Stimulated activated CD8-positive, alpha-beta memory T cell treated with anti-CD3 and anti-CD28 coated beads, Interleukin-7, amount 100 ng/mL, for 48 hours (primary cell): ENCODE data around the gene SWAP70.
"Not testable (repeated sequence)": the region's sequence is repeated elsewhere in the genome, so short reads cannot be mapped to it uniquely, and the experiment has no call there.

ENCODE experiments used
- DNase-seq, 2 donors: peaks; one replicate each; pipeline ENCODE4 v3.0.0-alpha.2; 2020; ENCODE audit warnings: low read depth in 1 of 2; ENCODE audit errors: extremely low read depth in 1 of 2

Gene SWAP70

DNA sequence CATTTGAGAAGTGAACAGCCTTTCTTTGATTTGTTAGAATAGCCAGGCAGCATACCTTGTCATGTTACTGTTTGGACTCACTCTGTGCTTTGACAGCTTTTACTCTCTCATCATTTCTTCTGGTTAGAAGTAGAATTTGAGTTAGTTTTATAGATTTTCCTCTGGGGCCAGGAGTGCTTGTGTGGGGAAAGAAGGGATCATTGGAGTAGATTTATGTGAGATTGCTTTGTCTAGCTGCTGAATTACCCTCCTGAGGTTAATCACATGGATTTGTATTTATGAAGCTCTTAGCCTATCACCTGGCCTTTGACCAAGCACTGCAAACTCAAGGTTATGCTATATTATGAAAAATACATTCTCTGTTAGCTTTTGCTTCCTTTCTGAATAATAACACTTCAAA is 54.3 kb downstream of the SWAP70 start:
- no peak for DNase-seq

DNA sequence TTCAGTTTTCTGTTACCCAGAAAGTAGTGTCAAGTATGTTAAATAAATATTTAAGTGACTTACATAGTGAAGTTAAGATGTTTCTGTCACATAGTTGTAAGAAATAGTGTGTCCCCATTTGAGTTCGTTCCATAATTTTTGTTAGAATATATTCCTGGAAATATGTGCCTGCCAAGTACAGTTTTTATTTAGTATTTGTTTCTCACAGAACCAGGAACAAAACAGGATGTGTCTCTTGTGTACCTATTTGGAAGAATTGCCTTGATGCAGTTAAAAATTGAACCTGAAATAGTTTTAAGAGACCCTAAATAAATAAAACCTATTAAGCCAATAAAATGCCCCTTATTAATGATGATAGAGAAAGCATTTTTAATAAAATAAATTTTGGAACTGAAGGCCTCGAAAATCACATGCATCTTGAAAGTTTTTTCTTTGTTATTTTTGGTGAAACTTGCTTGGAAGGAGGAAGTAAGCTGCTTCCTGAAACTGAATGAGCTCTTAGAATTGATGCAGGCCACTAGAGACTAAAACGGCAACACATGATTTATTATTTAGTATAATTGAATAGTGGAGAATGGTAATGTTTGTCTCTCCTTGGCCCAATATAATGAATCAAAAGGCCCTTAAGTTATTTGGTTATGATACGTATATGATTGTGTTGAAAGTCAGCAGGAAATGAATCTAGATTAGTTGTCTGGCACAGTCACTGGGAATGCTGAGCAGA is 55.9 kb downstream of the SWAP70 start:
- DNase-seq, result no peak

DNA sequence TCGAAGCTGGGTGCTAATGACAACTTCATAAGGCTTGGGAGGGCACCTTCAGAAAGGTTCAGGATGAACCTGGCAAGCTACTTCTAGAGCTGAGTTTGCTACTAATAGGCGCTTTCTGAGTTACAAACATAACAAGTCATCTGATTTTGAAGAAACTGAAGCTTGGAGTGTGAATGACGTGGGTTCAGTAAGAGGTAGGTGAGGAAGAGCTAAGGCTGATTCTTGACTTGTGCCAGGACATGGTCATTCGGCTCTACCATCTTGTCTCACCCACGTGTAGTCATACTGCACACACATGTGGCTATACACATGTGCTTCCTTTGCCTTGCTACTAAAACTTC is 56.4 kb downstream of the SWAP70 start:
- no peak for DNase-seq

DNA sequence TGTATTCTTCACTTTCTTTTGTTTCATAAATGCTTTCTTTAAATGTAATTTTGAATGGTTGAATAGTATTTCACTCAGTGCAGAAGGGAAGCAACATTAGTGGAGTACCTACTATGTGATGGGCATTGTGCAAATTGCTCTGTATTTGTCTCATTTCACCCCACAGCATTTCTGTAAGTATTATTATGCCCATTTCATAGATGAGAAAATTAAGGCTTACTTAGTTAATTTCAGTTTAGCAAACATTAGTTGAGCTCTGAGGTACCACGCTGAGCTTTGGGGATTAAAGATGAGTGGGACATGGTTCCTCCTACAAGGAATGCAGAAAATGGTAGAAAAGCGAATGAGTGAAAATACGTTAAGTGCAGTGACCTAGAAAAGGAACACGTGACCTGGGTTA is 58.1 kb downstream of the SWAP70 start:
- no peak for DNase-seq

DNA sequence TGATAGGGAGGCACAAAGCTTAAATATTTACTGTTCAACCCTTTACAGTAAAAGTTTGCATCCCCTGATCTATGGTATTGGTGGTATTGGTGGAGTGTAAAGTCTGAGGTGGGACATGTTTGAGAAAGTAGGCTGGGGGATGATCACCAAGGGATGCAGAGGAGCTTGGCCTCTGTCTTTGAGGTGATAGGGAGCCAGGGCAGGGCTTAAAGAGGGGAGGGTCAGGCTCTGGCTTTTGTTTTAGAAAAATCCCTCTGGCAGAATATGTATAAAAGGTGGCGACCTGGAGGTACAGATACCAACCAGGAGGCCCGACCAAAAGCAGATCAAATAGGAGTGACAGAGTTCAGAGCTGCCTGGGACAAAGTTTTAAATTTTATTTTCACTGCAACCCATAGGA is 59.0 kb downstream of the SWAP70 start:
- no peak for DNase-seq

DNA sequence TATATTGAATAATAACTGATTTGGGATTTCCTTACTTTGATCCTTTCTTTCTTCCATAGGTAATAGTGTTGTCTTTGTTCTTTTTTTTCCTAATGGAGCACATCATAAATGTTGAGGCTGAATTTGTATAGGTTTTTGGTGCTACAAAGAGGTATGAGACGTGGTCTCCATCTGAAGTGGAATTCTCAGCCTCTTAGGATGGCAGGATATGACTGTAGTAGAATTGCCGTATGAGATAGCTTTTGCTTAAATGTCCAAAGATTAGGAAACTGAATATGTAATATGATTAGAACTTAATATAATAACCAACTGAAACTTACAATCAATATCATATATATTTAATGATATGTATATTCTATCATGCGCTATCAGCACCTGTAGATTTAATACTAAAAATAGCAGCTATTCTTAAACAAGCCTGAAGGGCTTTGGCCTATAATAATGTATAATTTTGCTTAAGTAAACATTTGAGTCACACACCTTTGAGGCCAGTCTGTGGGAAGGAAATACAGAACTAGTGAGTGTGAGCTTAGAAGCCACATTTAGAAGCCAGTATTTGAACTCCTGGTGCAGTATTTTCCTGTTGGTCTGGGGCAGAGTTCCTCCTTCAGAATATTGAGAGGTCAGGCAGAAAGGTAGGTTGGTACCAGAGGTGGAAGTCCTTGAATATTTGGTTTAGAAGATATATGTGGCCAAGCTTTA is 62.6 kb downstream of the SWAP70 start:
- no peak for DNase-seq

DNA sequence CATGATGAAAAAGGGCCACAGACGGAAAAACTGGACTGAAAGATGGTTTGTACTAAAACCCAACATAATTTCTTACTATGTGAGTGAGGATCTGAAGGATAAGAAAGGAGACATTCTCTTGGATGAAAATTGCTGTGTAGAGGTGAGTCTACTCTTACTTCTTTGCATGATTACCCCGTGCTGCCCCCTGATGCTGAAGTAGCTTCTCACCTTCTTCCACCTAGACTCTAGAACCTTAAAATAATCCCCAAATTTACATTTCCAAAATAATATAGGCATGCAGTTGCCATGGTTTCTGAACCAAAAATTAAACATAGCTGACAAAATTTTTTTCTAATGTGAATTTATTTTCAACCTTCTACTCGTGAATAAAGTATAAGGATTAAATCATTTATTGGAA is 64.2 kb downstream of the SWAP70 start:
- DNase-seq, result no peak

DNA sequence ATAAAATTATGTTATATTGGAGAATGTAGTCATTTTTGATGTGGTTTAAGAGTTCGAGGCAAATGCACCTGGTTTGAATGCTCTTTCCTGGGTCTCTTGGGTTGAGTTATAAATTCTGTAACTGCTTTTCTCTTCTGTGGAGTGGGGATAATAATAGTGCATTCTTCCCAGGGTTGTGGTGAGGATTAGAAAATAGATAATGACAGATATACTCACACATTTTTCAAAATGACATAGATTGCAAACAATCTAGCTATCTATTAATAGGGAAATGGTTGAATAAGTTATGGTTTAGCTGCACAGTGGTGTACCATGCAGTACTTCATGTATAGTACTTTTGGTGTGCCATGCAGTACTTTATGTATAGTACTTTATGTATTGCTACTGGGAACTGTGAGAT is 67.4 kb downstream of the SWAP70 start:
- DNase-seq, result no peak

DNA sequence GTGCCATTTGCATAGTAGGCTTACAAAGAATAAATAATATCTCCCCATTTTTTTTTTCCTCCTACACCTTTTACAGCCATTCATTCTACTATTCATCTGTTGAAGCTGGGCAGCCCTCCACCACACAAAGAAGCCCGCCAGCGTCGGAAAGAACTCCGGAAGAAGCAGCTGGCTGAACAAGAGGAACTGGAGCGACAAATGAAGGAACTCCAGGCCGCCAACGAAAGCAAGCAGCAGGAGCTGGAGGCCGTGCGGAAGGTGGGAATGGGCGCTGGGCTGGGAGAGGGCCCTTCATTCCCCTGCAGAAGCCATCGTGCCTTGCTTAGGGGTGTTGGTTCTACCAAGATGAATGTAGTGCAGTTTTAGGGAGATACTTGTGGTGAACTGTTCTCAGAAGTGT is 68.6 kb downstream of the SWAP70 start:
- no peak for DNase-seq

DNA sequence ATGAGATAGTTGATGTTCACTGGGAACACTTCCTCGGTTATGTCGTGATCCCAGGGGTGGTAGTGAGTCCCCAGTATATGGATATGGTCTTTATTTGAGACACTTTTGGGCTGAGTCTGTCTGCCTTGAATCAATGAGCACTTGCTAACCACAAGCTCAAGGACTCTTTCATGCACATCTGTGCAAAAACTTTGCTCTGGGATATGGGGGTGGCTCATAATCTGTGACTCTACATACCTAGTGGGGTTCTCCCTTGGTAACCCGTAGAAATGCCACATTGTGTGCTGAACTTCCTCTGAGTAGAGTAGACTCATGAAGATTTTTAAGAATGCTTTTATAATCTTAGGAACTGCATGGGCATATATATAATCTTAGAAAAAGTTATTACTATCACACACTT is 69.3 kb downstream of the SWAP70 start:
- DNase-seq, result no peak

DNA sequence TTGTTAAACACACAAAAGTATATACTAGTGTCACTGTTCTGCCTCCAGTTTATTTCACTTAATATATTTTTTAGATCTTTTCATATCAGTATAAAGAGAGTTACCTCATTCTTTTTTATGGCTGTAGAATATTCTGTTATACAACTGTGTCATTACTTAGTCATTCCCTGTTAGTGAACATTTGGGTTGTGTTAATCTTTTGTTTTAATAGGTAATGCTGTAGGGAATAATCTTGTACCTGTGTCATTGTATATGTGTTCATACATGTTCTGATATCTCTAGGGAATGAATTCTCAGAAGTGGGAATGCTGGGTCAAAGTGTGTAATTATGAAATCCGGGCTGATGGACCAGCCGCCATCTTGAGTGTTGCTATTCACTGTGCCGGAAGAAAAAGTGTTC is 71.4 kb downstream of the SWAP70 start:
- no peak for DNase-seq

DNA sequence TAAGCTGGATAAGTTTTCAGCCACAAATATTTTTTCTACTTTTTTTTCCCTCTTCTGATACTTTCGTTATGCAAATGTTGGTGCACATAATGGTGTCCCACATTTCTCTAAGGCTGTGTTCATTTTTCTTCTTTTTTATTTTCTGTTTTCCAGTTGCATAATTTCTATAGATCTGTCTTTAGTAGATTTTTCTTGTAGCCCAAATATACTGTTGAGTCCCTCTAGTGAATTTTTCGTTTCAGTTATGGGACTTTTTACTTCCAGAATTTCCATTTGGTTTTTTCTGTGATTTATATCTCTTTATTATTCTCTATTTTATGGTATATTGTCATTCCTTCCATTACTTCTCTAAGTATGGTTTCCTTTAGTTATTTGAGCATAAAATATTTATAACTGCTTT is 72.0 kb downstream of the SWAP70 start:
- DNase-seq, result no peak

DNA sequence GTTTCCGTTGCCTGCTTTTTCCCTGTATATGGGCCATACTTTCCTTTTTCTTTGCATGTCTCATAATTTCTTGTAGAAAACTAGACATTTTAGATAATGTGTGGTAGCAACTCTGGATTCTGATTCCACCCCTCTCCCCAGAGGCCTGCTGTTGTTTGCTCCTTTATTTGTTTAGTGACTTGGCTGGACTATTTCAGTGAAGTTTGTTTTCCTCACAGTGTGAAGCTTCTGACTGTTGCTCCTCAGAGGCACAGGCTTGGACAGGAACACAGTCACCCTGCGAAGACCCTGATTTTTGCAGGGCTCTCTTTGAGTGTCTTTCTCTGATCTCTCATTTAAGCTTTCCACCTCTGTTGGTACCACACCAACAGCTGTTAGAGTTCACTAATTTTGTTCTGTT is 72.5 kb downstream of the SWAP70 start:
- no peak for DNase-seq

DNA sequence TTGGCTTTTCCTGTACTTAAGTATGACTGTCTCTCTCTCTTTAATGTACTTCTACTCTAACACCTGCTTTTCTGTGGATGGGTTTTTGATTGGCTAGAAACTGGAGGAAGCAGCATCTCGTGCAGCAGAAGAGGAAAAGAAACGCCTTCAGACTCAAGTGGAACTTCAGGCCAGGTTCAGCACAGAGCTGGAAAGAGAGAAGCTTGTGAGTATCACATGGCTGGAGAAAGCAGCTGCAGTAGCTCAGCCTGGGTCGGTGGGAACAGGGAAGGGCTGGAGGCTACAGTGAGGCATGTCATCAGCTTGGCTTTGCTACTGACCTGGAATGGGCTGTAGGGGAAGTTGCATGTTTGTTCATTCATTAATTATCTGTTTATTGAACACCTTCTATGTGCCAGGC is 74.2 kb downstream of the SWAP70 start:
- no peak for DNase-seq

DNA sequence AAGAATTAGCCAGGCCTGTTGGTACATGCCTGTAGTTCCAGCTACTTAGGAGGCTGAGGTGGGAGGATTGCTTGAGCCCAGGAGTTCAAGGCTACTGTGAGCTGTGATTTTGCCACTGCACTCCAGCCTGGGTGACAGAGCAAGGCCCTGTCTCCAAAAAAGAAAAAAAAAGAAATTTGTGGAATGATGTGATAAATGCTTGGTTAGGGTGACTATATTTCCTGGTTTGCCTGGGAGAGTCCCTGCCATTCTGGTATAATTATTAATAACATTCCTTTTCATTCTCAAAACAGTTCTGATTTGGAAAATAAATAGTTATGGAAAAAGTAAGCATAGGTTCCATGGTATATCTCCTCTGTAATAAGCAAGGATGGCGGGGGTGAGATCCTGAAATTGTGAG is 74.8 kb downstream of the SWAP70 start:
- DNase-seq, result no peak

DNA sequence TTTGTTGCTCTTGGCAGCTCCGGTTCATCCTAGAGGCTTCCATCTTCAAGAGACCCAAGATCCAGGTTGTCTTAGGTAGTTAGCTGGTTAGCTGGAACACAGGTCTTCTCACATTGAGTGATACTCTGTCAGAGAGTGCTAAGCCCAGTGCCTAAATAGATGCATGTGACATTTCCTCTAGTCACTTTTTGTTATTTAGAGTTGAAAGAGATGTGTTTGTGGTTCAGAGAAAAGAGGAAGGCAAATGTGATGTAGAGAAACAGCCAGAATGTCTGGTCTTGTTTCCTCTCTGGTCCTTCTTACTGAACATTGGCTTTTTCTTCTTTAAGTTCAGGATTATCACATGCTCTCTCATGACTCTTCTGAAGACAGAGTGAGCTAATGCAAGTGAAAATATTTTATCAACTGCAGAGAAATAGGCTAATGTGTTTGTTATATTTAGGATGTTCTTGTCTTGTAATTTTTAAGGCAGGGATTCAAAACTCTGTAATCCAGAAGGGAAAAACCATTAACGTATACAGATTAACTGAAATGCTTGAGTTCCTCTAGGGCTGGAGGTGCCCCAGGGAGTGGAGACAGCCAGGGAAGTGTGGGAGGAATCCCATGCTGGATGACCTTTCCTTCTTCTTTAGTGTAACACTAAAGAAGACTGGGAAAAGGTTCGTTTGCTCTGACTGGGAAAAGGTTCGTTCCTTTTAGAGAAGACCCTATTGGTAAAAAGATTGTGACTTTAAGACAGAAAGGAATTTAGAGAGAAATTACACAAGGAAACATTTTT is 75.4 kb downstream of the SWAP70 start:
- DNase-seq, result no peak

DNA sequence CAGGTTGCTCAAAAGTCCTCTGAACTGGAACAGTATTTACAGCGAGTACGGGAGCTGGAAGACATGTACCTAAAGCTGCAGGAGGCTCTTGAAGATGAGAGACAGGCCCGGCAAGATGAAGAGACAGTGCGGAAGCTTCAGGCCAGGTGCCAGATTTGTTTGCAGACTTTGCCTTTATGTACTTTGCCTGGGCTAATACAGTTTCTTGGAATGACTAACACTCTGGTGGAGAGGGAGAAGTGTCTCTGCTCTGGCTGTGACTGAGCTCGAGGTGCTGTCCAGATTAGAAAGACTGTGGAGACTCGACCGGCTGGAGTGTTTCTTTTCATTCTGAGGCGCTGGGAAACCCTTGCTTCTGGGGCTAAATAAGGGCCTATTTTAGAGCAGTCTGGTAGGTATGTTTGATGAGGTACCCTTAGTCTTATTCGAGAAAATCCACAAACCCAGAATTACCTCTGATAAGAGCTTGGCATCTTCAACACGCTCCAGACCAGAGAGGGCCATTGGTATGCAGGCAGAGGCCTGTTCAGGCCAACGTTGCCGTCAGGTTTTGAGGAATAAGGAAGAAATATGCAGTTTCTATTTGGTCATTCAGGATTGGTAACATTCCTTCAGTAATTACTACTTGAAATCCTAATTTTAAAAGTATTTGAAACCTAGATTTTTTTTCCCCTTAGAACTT is 76.5 kb downstream of the SWAP70 start:
- DNase-seq, result no peak

DNA sequence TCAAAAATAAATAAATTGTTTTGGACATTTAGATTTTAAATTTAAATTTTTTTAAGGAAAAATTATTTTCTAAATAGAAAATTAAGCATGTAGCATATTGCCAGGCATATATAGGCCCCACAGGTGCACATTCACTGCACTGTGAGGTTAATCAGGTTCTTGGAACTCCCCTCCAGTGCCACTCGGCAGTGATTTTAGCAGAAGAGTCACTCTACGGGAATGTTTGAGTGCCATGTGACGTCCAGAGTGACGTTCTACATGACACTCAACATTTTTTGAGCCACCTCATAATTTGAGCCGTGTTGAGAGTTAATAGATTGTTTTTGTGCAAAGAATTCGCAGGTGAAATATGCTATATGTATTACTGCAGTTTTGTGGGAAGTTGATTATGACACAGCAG is 77.4 kb downstream of the SWAP70 start:
- no peak for DNase-seq

DNA sequence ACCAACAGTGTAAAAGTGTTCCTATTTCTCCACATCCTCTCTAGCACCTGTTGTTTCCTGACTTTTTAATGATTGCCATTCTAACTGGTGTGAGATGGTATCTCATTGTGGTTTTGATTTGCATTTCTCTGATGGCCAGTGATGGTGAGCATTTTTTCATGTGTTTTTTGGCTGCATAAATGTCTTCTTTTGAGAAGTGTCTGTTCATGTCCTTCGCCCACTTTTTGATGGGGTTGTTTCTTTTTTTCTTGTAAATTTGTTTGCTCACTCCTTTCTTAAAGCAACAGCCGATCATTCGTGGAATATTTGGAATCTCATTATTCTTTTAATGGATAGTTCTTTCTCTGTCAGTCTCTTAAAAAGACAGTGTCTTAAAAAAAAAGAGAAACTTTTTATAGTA is 79.6 kb downstream of the SWAP70 start:
- DNase-seq, result not testable (repeated sequence)

DNA sequence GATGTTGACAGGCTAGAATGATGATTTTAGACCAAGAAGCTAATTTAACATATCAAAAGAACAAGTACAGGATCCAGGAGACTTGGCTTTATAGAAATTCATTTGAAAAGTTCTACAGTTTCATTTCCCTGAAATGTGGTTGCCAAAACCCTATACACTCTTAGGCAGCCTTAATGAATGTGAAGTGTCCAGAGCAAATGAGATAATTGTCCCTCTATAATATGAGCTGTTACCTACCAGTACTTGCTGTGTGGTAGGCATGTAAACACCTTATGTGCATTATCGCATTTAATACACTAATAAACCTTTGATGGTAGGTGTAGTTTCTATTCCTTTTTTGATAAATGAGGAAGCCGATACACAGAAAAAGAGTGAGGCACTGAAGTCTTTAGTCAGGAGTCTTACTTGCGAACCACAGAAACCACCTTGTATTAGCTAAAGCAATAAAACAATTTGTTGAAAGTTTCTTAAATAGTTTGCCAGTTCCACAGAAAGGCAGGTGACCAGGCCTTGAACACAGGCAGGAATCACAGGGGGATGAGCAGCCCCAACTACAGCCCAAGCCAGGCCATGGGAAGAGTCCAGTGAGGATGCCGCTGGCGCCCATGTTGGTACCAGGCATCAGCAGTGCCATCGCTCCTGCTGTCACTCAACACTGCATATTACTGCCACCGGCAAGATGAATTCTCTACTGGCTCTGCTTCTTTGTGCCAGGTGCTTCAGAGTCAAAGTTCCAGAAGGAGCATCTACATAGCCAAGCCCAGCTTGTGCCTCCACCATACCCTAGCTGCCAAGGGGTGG is 81.7 kb downstream of the SWAP70 start:
- no peak for DNase-seq

DNA sequence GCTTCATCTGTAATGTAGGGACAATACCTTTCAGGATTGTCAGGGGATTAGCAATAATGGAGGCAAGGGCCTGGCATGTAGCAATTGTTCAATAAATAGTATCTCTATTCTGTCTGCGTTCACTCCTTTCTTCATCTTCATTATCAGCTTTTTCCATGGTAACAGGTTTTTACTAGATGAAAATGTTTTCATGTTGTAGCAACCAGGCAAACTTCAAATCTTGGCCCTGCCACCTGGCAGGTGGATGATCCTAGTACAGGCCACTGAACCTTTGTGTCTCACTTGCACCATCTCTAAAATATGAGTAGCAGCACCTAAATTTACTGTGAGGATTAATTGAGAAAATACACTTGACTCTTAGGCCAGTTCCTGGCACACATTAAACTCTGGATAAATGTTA is 83.4 kb downstream of the SWAP70 start:
- DNase-seq, result no peak
